Kidney capillary endothelial cell (primary cell): ENCODE data around the gene AGBL1.

Experiments used
- DNase-seq: peaks from one replicate; pipeline ENCODE4 v3.0.0-alpha.2; 2018; ENCODE audit warnings: low spot score

Gene AGBL1

GRCh38 chr15:86591994-86592735, 512.5 kb downstream of the AGBL1 start:
- DNase-seq: no peak

DNA sequence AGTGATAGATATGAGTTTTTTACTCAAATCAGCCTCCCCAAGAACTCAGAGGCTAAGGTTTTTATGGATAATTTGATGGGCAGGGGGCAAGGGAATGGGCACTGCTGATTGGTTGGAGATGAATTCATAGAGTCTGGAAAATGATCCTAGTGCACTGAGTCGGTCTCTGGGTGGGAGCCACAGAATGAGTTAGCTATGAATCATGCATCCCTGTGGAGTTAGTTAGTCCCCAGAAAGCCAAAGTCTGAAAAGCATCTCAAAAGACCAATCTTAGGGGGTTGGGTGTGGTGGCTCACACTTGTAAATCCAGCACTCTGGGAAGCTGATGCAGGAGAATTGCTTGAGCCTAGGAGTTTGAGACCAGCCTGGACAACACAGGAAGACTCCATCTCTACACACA, 516.1 kb downstream of the AGBL1 start:
- DNase-seq: no peak

- DNase-seq: no peak
Measured at GRCh38 chr15:86603466-86603865, 523.8 kb downstream of the AGBL1 start.

DNA sequence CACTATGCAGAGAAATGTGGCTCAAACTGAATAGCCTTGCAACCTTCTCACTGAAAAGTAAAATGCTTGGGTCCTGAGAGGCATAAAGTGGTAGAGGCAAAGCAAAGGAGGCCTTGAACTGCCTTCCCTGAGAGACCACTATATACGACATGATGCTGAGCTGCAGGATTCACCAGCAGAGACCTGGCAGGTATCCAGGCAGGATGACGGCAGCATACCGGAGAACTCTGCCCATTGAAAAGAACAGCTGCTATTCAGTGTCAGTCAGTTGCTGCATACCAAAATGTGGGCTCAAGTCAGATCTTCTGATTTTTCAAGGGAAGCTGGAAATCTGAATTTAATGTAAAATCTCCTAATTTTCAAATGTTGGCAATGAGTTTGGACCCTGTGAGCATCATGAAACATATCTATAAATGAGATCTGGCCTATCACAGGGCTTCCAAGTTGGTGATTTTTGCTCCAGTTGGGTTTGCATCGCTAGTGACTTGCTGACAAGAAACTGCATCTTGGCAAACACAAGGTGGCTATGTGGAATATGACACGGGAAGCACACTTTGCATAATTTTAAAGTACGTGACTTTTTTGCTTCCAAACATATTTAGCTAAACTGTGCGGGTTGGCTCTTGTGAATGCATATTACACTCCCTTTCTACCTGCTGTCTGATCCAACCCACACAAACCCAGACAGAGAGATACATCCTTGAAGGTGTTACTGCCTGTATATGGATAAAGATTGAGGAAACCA, 529.0 kb downstream of the AGBL1 start:
- DNase-seq: peak; percentile 30

GRCh38 chr15:86609275-86609674, 529.6 kb downstream of the AGBL1 start:
- no peak for DNase-seq

DNA sequence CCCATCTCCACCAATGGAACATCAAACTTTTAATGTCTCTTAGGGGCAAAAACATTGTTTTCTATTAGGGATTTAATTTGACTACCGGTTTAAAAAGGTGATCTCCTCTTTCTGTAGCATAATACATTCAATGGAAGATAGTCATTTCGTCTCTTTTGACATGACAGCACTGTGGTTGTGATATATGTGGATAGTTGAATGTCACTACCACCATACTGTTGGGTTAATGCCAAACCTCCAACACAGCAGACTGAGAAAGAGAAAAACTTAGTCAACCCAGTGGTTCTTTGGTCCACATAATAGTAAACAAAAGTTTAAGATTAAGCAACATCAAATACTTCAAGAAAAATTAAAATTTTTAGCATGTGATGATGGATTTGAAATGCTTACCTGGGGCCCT, 530.4 kb downstream of the AGBL1 start:
- DNase-seq: no peak

DNA sequence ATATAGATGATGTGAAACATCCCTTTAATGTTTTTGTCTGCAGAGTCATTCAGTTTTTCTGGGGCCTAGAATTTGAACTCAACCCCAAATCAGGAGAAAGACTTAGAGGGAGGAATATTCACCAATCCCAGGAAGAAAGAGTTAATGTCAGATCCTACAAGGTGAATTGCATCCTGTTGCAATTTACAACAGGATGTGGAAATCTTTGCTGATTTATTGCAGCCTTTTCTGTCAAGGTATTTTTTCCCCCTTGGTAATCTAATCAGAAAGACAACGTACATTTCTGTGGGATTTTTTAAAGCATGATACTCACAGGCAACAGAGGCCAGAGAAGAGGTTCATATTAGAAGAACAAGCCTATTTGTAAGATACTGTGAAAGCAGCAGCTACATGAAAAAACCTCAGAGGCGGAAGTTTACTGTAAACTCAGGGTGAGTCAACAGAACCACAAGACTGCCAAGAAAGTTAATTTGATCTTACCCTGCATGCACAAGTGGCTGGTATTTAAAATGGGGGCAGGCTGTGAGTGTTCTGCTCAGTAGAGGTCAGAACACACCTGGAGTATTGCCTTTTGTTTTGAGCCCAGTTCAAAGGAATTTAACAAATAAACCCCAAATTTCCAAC, 531.9 kb downstream of the AGBL1 start:
- DNase-seq: peak; percentile 63

- no peak for DNase-seq
Measured at GRCh38 chr15:86615411-86615810, 535.7 kb downstream of the AGBL1 start.

- no peak for DNase-seq
Measured at GRCh38 chr15:86615816-86616215, 536.1 kb downstream of the AGBL1 start.

- no peak for DNase-seq
Measured at GRCh38 chr15:86616771-86617170, 537.1 kb downstream of the AGBL1 start.

- DNase-seq: no peak
Measured at GRCh38 chr15:86620157-86620556, 540.5 kb downstream of the AGBL1 start.

DNA sequence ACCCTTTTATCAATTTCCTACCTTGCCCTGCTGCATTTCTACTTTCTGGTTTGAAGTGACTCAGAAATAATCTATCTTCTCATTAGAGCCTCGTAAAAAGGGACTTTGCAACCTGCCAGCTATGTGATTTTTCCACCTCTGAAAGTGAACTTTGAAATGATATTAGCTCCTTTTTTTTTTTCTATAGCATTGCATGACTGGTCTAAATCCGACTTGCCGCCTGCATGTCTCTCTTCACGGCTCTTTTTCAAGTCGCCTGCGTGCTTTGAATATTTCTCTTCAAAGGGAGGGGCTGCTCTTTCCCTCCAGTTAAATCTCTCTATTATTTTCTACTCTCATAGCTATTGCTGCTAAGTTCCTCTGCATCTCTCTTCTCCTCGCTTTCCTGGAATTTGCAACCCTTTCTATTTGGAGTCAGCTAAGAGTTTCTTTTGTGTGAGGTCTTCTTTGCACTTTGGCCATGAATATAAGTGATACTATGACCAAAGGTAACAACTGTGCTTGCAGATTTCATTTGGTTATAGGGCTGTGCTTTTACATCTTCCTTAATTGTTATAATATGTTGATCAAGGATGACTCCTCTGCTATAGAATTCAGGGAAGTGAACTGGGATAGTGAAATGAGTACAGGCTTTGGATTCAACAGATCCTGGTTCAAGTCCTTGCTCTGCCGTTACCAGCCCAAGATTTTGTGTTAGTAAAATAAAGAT, 541.1 kb downstream of the AGBL1 start:
- no peak for DNase-seq

DNA sequence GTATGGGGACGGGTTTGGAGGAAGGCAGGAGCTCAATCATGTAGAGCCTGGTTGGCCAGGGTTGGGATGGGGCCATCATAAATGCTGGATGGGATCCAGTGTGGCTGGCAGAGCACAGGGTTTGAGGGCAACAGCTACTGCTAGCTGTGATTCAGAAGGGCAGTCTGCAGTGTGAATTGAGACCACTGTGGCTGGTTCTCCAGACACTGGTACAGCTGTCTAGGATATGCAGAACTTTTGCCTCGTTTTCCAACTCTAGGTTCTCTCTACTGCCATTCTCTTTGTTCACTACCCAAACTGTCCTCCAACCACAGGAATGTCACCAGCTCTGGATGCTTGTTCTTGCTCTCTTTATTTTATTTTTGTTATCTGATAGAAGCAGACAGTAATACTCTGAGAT, 543.6 kb downstream of the AGBL1 start:
- DNase-seq: no peak

DNA sequence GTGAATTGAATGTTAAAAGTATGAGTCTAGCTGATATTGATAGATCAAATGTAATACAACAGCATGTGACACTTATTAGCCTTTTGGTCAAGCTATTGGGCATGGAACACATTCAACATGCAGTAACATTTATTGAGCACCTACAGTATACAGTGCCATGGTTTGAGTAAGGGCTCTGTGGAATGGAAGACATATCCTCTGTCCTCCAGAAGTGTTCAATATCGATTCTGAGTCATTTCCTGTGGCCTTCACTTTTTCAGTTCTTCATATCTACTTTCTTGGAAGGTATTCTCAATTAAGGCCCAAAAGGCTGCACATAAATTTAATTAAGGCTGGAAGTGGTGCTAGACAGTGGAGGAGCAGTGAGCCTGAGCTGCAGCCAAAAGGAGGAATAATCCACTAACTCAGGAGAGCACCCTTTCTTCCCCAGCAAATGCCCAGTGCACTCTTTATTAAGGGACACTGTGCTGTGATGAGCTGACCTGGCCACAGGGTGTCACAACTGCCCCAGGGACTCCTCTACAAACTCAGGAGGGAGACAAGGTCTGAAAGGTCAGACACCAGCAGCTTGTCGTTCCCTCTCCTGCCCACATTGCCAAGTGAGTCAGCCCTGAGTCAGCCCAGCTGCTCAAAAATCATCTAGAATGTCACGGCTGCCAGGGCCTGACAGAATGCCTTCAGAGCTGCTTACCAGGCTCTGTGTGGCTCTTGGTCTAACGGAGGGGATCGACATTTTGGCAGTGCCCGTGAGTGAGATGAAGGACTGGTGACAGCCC, 544.8 kb downstream of the AGBL1 start:
- peak; percentile 98 for DNase-seq

DNA sequence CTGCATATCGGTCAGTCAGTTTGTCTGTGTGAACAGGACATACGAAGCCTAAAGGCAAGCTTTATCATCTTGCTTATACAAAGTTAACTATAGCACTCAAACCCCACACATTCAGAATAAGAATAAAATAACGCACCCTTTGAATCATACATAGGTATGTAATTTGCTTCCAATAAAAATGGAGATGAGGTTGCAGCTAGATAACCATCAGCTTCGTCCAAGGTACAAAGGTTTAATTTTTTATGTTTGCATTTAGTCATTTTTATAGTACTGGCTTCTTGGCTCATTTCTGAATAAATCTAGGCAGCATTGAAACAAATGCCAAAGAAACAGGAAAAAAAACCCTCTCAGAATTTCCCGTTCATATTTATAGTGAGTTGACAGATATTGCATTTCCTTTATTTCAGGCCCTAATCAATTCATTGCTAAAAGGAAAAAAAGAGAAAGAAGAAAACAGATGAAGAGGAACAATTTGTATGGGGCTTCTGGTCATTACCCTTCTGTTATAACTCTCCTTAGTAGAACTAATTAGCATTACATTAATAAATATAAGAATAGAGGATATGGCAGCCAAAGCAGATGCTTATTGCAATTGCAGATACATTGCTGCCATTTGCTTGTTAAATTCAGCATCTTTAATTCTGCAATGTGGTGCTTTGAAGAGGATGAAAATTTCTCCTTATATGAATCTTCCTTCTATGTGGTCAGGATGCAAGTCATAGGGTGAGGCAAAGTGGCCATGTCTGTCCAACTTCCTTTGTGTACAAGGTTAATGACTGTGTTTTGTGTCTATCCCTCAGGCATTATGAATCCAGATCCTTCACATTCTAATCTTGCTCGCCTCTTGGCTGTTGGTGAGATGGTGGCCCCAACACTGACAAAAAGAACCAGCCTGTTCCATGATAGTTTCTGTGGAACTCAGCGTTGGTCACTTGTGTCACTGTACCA, 550.0 kb downstream of the AGBL1 start:
- no peak for DNase-seq

DNA sequence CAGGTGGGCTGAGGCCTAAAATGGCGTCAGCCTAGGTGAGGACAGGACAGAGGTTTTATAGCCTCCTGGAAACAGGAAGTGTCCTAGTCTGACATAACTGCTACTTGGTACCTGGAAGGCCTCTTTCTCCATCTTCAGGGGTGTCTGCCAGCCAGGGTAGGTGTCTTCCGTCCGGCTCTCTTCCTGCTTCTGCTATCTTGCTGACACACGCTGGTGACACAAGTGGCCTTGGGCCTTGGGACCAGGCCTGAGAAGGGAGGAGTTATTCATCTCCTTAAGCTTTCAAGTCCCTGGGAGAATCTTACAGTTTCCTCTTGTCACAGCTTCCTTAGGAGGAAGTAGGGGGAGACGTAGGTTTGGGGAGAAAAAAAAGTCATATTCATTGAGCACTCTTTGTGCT, 551.3 kb downstream of the AGBL1 start:
- DNase-seq: peak; percentile 40

DNA sequence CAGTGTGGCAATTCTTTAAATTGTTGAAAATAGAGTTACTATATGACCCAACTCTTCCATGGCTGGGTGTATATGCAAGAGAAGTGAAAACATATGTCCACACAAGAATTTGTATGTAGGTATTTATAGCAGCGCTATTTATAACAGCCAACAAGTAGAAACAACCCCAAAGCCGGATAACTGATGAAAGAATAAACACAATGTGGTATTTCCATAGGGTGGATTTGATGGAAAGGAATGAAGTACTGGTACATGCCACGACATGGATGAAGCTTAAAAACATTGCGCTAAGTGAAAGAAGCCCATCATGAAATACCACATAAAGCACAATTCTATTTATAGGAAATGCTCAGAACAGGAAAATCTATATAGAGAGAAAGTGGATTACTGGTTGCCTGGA, 554.5 kb downstream of the AGBL1 start:
- no peak for DNase-seq

DNA sequence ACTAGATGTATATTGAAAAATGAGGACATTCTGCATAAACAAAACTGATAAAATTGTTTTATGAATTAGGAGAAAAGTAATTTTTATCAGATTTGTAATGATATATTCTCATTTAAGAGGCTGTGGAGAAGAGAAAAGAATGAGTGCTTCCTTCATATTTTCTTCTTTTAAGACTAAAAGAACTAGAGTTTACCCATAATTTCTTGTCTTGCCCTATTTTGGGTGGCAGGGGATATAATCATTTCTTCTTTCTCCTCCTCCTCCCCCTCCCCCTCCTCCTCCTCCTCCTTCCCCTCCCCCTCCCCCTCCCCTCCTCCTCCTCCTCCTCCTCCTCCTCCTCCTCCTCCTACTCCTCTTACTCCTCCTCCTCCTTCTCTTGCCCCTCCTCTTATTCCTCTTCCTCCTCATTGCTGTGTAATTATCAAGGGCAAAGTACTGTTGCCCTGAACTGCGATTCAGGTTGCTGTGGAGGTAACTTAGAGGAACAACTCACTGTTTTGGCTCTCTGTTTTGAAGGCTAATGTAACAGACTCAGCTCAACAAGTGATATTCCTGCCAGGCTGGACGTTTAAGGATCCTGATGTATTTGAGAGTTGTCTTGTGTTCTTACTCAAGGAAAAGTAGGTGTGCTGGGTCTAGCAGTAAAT, 555.4 kb downstream of the AGBL1 start:
- no peak for DNase-seq

GRCh38 chr15:86644339-86644738, 564.7 kb downstream of the AGBL1 start:
- DNase-seq: no peak

- peak; percentile 31 for DNase-seq
Measured at GRCh38 chr15:86645925-86646500, 566.3 kb downstream of the AGBL1 start.
